ENCODE data around the gene TRAF3IP3.

Gene TRAF3IP3

DNA sequence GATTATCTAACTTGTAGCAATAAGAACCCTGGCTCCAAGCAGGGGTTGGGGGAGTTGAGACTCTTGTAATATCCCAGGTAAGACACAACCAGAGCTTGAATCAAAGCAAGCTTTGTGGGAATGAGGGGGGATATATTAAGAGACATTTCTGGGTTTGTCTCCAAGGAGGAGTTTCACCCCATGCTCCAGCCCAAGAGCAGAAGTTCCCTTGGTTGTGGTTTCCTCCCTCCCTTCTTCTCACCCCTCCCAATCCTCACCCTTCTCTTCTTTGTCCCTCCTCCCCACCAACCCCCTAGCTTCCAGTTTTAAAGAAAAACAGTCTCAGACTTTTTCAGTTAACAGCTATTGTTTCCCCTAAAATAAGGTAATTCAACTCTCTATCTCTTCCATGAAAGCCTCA, 11.9 kb downstream of the TRAF3IP3 start:
- no peak overlapping the region for H3K4me3 ChIP-seq (ENCODE audit: low read length)
- DNase-seq (ENCODE audit: low read depth), result no peak

DNA sequence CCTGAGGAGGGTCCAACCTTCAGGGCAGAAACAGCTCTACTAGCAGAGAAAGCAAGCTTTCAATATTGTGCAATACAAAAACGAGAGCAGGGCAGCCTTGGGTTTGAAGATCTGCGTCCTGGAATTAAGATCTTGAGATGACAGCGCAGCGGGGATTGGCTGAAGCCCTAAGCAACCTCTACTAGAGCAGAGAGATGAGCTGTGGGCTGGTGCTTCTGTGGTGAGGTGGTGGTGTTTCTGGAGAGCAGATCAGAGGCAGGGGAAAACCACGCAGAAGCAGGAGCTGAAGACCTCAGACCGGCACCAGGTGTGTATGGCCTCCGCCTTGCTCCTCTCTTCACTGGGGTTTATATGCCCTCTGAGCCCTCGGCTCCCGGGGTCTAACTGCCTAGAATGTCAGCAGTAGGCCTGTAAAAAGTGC, 12.5 kb downstream of the TRAF3IP3 start:
- no peak overlapping the region for H3K4me3 ChIP-seq (ENCODE audit: low read length)
- DNase-seq (ENCODE audit: low read depth), result no peak
- TF ChIP-seq, protein P1, sequence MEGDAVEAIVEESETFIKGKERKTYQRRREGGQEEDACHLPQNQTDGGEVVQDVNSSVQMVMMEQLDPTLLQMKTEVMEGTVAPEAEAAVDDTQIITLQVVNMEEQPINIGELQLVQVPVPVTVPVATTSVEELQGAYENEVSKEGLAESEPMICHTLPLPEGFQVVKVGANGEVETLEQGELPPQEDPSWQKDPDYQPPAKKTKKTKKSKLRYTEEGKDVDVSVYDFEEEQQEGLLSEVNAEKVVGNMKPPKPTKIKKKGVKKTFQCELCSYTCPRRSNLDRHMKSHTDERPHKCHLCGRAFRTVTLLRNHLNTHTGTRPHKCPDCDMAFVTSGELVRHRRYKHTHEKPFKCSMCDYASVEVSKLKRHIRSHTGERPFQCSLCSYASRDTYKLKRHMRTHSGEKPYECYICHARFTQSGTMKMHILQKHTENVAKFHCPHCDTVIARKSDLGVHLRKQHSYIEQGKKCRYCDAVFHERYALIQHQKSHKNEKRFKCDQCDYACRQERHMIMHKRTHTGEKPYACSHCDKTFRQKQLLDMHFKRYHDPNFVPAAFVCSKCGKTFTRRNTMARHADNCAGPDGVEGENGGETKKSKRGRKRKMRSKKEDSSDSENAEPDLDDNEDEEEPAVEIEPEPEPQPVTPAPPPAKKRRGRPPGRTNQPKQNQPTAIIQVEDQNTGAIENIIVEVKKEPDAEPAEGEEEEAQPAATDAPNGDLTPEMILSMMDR (conservative IDR thresholded peaks at IDR 0.05; ENCODE audit: low read length), result no peak

More for the DNA sequence above, 11.9 kb downstream of the TRAF3IP3 start:
- TF ChIP-seq, protein P1 (conservative IDR thresholded peaks at IDR 0.05; ENCODE audit: low read length), result no peak

DNA sequence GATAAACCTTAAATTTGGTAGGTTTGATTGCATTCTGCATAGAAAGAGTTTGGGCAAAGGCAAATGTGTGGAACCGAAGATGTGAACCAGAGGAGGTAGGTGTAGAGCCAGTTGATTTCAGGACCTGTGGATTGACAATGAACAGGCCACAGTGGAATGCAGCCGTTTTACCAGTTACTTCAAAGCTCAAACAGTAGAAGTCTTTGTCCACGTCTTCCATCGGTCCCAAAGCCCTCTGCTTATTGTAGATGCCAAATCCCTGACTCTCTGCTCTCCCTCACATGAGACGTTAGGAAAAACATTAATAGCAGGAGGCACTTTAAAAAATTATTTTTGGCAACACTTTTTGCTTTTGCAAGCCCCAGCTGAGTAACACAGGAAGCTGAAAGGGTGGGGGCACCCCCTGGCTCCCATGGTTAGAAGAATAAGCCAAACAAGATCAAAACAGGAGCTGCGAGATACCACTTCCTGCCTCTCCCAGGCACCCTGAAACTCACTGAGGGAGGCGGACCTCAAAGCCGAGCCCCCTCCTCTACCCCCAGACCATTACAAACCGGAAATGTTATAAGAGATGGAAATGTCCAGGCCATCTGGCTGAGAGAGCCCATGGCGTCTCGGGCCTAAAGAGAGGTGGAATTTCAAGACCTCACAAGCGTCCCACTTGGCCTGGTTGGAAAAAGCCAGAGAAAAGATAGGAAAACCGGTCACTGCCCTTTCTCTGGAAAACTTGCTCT, 13.5 kb downstream of the TRAF3IP3 start:
- peak; percentile 88 for DNase-seq (ENCODE audit: low read depth)
- TF ChIP-seq, protein P1 (conservative IDR thresholded peaks at IDR 0.05; ENCODE audit: low read length), result no peak
- H3K4me3 ChIP-seq (ENCODE audit: low read length), result no peak overlapping the region

DNA sequence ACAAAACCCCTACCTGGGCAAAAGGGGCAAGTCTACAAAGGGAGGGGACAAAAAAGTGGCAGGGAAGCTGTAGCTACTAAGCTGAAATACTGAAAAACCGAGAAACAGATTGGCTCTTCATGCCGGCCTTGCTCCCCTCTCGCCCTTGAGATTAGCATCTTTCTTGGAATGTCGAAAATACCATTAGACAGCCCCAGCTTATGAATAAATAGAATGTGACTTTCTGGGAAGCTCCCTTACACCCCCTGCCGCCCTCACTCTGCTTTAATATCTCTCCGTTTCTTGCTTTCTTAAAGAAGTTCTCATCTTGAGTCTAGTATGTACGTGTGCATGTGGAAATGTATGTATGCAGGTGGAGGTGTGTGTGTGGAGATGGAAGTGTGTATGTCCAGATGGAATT, 14.1 kb downstream of the TRAF3IP3 start:
- no peak overlapping the region for H3K4me3 ChIP-seq (ENCODE audit: low read length)
- DNase-seq (ENCODE audit: low read depth), result no peak
- TF ChIP-seq, protein P1 (conservative IDR thresholded peaks at IDR 0.05; ENCODE audit: low read length), result no peak

DNA sequence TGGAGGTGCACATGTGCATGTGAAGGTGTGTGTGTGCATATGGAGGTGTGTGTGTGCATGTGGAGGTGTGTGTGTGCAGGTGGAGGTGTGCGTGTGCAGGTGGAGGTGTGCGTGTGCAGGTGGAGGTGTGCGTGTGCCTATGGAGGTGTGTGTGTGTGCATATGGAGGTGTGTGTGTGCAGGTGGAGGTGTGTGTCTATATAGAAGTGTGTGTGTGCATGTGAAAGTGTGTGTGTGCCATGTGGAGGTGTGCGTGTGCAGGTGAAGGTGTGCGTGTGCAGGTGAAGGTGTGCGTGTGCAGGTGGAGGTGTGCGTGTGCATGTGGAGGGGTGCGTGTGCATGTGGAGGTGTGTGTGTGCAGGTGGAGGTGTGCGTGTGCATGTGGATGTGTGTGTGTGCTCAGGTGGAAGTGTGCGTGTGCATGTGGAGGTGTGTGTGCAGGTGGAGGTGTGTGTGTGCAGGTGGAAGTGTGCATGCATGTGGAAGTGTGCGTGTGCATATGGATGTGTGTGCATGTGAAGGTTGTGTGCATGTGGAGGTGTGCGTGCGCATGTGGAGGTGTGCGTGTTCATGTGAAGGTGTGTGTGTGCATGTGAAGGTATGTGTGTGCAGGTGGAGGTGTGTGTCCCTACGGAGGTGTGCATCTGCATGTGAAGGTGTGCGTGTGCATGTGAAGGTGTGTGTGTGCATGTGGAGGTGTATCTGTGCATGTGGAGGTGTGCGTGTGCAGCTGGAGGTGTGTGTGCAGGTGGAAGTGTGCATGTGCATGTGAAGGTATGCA, 15.0 kb downstream of the TRAF3IP3 start:
- TF ChIP-seq, protein P1 (conservative IDR thresholded peaks at IDR 0.05; ENCODE audit: low read length), result no peak
- no peak overlapping the region for H3K4me3 ChIP-seq (ENCODE audit: low read length)
- DNase-seq (ENCODE audit: low read depth), result no peak

DNA sequence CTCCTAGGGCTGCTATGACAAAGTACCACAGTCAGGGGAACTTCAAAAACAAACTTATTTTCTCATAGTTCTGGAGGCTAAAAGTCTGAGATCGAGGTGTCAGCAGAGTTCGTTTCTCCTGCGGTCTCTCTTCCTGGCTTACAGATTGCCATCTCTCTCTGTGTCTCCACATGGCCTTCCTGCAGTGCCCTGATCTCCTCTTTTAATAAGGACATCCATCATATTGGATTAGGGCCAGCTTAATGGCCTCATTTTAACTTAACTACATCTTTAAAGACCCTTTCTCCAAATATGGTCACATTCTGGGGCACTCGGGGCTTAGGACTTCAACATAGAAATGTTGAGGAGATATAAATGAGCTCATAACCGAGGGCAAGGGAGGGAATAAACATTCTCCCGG, 16.3 kb downstream of the TRAF3IP3 start:
- TF ChIP-seq, protein P1 (conservative IDR thresholded peaks at IDR 0.05; ENCODE audit: low read length), result no peak
- no peak overlapping the region for H3K4me3 ChIP-seq (ENCODE audit: low read length)
- DNase-seq (ENCODE audit: low read depth), result no peak

DNA sequence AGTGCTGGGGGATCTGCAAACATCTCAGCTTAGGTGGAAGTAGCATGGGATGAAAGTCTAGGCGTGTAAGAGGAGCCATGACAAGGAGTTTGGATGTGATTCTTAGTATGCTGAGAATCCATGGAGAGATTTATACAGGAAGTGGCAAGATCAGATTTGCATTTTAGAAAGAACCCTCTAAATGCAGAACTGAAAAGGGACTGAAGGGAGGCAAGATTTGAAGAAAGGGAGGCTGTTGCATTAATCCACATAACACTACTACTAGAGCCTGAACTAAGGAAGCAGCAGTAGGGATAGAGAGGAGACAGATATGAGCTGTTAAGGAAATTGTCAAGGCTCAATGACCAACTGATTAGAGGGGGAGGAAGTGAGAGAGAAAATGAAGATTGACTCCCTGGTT, 18.7 kb downstream of the TRAF3IP3 start:
- no peak for DNase-seq (ENCODE audit: low read depth)
- no peak overlapping the region for H3K4me3 ChIP-seq (ENCODE audit: low read length)
- TF ChIP-seq, protein P1 (conservative IDR thresholded peaks at IDR 0.05; ENCODE audit: low read length), result no peak

All from AG10803 (cell line).